Measurements from ENCODE around the gene PAQR5.

GRCh38 chr15:69443032-69443611 lies 144.4 kb downstream of the PAQR5 start:
- no peak for TF ChIP-seq CTCF (IDR thresholded peaks at IDR 0.05)
- TF ChIP-seq POLR2A (IDR thresholded peaks at IDR 0.05), result no peak

Data from right lobe of liver (tissue), 4 donors.